GM19467 (cell line): Measurements from ENCODE around the gene SORL1.
"Not testable (repeated sequence)": the region's sequence is repeated elsewhere in the genome, so short reads cannot be mapped to it uniquely, and the experiment has no call there.

Experiments
- ATAC-seq: cut with Tn5 transposase; IDR thresholded peaks from one replicate; pipeline ENCODE4 v1.9.1; 2021; ENCODE audit warnings: mild to moderate bottlenecking, moderate library complexity; ENCODE audit not compliant: unreplicated experiment

Gene SORL1

DNA sequence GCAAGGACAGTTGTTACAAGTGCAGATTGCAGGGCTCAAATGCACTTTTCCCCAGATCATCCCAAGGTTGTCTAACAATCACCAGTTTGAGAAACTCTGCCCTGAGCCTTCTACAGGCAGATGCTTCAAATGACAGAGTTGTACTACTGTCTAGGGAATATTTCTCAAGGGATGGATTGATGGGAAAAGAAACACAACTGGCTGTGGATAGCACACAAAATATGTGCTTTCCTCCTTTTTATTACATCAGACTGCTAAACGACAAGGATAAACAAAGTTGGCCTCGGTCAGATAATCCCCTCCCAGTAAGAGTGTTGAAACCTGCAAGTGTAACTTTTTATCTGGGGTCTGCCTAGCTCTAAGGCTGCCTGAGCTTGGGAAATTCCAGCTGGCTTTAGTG is 47.3 kb downstream of the SORL1 start:
- no peak for ATAC-seq

DNA sequence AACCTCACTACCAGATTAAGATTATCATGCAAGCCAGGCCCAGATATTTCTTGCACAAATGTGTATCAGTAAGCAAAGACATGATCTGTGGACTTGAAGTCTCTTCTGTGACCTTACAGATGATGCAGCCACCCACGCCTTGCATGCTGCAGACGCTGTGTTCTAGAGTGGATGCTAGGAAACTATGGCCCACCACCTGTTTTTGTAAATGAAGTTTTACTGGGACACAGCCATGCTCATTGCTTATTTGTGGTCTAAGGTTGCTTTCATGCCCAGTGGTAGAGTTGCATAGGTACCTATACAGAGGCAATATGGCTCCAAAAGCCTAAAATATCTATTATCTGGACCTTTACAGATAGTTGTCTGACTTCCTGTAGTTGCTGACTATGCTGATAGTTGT is 48.2 kb downstream of the SORL1 start:
- ATAC-seq: no peak

DNA sequence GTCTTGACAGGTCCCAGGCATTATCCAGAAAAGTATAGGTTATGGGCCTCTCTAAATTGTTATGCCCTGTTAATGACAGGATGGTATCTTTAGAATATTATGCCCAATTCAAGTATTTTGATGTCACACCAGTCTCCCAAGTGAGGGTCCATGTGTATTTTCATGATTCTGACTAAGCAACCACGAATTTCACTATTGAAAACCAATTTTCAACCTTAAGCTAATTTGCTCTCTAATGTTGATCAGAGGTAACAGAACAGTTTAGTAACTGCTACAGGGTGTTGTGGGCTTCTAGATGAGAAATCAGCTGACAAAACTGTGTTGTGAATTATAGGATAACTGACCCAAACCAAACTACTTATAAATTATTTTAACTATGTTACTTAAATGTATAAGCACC is 48.6 kb downstream of the SORL1 start:
- no peak for ATAC-seq

DNA sequence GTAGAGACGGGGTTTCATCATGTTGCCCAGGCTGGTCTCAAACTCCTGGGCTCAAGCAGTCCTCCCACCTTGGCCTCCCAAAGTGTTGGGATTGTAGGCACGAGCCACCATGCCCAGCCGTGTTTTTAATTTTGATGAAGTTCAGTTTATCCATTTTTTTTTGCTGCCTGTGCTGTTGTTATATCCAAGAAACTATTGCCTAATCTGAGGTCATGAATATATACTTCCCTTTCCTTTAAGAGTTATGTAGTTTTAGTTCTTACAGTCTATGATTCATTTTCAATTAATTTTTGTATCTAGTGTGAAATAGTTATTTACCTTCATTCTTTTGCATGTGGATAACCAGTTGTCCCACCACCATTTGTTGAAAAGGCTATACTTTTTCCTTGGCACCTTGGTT is 50.9 kb downstream of the SORL1 start:
- no peak for ATAC-seq

DNA sequence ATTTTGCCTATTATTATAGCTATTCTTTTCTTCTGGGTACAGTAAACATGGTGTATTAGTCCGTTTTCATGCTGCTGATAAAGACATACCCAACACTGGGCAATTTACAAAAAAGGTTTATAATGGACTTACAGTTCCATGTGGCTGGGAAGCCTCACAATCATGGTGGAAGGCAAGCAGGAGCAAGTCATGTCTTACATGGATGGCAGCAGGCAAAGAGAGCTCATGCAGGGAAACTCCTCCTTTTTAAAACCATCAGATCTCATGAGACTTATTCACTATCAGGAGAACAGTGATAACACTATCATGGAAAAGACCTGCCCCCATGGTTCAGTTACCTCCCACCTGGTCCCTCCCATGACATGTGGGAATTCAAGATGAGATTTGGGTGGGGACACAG is 54.1 kb downstream of the SORL1 start:
- not testable (repeated sequence) for ATAC-seq

DNA sequence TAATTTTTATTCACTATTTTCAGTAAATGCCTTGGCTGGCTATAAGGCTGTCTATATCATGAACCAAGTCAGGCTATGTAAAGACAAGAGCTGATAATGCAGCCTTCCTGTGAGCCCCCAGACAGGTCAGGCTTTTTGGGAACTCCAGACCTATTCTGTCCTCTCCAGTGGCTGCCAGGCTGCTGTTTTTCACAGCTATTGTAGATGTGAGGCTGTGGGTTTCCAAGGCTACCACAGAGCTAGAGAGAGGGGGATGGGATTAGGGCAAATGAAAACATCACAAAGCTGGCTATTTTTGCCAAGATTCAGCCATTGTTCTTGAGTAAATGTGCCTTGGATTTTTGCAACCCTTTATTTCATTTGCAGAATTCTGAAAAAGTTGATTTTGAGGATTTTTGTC is 56.3 kb downstream of the SORL1 start:
- ATAC-seq: no peak

DNA sequence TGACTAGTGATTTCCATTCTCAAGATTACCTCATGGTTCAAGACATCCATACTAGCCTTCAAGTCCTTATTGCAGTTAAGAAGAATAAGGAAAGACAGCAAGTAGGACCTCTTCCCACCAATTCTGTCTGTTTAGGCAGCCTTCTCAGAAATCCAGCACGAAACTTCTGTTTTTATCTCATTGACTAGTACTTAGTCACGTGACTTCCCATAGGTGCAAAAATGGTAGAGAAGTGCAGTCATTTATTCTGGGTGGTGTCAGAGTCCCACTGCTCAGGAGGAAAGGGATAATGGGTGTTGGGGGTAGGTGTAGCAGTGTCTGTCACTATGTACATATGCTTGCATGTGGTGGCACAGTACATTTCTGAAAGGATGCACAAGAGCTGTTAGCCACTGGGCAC is 58.3 kb downstream of the SORL1 start:
- no peak for ATAC-seq

DNA sequence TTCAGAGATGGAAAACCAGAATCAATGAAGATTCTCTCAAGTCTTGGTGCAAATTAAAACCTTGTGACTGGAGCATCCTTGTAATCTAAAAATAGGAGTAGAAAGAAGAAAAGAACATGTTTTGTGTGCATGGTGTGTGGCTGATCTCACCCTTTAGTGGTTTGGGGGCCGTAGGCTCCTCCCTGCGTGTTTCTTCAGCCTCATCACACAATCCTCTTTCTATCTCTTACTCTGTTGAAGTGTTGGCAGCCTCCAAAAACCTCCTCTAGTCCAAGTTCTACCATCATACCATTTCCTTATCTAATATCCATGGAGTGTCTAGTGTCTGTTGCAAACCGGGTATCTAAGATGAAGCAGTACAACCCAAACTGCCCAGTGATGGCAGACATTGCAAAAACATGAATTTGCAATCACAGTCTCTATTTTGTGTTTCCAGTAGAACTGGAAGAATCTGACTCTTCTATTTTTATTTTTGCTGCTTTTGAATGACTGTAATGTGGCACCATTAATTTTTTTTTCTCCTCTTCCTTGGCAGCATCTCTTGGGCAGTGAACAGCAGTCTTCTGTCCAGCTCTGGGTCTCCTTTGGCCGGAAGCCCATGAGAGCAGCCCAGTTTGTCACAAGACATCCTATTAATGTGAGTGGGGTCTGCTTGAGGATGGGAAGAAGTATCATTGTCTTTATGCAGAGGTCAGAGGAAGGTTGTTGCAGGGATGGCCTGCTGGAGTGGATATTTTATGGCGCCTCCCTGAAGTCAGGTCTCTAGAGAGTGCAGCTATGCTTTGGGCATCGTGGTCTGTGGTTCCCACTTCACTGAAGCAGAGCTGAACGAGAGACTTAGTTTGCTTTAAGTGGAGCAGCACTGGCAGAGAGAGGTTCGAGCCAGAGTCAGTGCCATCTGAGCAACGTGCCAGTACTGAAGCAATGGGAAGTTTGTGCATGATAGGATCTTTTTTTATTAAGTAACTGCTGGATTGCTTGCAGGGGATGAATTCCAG is 60.7 kb downstream of the SORL1 start:
- no peak for ATAC-seq

DNA sequence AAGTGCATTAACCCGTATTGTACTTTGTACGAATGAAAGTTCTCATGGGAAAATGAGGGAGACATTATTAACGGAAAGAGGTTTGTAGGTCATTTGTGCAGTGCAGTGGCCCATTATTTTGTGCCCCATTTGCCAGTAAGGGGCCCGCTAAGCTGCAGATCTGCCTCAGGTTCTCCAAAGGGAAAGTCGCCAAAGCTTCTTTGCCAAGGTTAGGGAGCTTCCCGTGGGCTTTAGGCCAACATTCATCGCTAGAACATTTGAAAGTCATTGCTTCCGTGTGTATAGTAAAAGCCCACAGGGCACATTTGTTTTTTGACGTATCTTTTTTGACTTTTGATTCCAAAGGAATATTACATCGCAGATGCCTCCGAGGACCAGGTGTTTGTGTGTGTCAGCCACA is 61.7 kb downstream of the SORL1 start:
- no peak for ATAC-seq

DNA sequence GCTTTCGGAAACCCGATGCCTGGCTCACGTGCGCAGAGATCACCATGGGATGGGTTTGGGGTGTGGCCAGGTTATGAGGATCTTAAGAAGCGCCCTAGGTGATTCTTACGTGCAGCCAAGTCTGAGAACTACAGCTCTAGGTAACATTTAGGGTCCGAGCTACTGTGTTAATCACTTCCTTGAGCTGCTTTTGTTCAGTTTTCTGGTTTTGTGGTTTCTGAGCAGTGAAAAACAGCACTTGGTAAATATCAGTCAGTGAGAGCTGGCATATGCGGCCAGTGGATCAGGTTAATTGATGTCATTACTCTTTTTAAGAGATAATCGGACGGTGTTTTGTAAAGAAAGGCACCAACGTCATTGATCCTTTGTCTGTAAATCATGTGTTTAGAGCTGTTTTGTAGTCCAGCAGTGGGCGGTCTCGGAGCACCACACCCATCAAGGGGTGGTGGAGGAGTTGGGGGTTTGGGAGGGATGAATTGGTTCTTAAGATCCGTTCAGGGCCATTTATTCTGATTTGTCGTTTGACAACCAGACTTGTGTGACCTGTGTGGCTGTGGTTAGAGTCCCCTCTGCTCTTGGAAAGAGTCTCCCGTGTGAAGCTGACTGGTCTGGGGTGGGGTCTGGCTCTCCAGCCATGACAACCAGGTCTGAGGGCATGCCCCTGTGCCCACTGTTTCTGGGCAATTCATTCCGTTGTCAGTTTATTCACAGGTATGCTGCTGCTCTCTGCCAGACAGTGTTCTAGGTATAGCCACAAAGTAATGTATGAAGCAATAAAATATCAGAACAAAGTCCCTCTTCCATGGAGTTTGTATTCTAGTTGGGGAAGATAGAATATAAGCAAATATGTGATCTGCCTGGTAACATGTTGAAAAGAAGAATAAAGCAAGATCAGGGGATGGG is 62.6 kb downstream of the SORL1 start:
- ATAC-seq: no peak

DNA sequence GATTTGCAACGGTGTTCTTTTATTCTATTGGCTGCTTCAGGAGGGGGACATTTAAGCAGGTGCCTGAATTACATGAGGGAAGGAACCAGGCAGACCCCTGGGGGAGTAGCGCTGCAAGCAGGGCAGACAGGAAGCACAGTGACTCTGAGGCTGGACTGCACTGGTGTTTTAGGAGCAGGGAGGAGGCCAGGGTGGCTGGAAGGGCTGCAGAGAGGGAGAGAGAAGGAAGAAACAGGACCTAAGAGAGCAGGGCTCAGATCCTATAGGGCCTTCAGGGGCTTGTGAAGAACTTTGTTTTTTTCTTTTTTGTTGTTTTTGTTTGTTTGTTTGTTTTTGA is 63.2 kb downstream of the SORL1 start:
- no peak for ATAC-seq

DNA sequence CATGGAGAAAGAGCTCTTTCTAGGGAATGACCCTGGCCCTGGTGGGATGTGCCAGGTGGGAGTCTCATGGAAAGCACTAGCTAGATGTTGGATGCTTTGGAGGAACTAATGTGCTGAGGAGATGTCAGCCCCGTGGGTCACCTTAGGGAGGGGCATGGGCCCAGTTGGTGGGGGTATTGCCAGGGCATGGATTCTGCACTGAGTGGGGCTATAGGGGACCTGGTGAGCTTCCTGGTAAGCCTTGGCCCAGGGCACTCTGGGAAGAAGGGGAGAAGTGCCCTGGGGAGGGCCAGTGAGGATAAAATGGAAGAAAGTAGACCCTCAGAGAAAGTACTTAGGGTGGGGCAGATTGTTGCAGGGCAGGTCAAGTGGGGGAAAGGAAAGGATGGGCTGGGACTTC is 65.9 kb downstream of the SORL1 start:
- no peak for ATAC-seq

DNA sequence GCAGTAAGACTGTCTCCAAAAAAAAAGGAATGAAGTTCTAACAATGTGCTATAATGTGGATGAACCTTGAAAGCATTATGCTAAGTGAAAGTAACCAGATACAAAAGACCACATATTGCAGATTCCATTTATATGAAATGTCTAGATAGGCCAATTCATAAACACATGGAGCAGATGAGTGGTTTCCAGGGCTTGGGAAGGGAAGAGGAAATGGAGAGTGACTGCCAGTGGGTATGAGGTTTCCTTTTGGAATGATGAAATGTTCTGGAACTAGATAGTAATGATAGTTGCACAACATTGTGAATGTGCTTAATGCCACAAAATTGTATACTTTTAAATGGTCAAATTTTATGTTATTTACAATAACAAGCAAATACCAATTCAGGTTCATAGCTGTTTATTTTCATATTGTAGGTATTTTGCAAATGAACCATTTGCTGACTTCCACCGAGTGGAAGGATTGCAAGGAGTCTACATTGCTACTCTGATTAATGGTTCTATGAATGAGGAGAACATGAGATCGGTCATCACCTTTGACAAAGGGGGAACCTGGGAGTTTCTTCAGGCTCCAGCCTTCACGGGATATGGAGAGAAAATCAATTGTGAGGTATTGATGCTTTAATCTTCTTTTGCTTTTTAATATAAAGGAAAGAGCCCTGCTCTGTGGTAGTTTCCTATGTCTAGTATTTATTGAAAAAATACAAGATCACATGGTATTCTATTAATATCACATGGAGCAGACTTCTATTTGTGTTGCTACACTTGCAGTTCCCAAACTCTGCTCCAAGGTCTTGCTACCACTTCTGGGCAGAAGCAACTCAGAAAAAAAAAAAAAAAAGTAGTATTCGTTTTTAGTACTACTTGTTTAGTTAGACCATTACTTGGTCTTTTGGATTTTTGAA is 68.4 kb downstream of the SORL1 start:
- no peak for ATAC-seq

DNA sequence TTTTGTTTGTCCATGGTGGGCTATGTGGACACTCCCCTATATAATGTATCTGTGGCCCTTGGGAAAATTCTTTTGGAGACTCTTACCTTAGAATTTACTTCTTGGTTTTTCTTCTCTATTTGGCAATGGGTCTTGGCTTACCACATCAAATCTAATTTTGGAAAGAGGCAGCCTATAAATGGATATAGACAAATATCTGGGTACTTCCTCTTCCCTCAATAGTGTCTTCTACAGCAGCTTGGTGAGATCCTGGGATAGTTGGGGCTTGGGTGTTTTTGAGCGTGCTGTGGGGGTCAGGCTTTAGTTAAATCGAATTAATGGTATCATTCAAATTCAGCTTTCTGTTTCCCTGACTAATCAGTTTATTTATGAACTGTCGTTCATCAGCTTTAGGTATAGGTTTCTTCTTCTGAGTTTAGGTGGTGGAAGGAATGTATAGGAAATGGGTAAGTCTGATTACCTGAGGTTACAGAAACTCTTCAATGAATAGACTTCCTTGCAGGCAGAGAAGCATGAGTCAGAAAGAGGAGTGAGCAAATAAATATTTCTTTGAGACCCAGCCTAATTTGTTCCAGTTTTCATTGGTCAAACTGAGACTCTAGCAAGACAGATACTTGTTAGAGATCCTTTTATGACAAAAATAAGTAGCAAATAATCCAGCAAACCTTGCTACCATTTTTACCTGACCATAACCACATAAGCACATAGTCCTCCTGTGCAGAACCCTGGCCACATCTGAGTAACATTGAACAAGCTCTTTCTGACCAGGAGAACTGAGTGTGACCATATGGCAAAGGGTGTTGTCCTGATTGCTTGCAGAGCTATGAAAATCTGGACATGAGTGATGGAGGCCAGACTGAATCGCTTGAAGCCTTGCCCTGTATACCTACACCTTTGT is 69.3 kb downstream of the SORL1 start:
- ATAC-seq: no peak

DNA sequence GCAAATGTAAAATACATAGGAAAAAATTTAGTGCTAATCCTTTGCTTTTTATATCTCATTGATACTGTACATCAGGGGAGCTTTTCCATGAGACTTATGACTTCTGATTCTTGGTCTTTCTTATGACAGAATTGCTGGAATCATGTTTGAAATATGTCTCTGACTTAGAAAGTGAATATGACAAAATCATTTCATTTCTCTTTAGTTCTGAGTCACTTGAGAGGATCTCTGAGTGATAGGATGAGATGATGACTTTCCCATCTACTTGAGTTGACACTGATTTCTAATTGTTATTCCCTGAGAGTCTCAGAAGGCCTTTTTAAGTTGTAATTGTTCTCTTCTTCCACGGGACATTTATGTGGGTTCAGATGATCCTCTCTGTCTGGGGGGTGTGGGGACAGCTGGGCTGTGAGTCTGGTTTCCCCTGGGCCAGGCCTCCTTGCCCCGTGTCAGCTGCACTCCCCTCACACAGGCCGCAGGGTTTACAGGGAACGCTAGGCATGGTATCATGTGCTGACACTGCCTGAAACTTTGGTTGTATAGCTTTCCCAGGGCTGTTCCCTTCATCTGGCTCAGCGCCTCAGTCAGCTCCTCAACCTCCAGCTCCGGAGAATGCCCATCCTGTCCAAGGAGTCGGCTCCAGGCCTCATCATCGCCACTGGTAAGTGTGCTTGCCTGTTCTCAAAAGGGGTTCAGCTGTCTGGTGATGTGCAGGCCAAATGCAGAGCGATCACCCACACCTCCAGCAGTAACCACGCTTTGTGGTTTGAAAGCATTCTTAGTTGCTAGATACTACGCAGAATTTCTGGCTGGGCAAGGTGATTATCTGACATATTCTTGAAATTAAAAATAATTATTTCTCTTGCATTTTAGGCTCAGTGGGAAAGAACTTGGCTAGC is 70.2 kb downstream of the SORL1 start:
- ATAC-seq: no peak

DNA sequence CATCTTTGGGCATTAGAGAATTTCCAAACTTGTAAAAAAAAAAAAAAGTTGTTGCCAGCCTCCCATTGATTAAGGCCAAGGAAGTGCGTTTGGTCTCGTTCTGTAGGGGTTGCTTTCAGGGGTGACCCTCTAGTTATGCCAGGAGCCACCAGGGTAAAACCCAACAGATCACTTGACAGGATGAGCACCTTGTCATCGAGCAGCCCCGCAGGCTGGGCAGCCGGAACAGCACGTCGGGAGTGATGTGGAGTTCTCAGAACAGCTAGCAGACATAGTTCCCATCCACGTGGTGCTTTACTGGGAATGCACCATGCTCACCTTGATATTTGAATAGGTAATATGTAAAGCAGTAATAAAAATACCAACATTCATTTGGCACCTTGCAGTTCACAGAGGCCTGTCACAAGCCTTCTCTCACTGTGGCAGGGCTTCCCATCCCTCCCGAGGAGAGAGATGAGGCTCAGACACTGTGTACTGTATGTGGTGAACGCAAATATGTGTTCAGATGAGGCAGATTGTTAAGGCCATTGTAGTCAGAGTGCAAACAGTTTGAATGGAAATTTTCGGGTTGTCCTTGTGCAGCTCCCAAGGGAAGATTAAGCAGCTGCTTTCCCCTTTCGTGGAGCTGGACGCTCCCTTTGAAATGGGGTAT is 71.6 kb downstream of the SORL1 start:
- ATAC-seq: no peak

DNA sequence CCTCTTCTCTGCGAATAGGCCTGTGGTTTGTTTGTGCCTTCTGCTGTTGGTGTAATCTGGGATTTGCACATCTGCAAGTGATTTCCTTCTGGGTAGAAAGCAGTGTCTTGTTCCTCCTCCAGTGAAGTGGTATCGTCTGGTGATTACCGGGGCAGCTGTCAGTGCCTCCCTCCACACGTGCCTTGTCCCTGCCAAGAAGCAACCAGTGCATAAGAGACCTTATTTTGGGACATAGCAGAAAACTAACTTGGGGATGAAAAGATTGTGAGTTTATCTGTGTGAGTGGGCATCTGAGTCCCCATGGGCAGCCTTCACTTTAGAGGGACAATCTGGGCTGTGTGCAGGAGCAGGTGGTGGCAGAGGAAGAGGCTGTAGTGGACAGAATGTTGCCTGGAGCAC is 72.1 kb downstream of the SORL1 start:
- ATAC-seq: no peak

DNA sequence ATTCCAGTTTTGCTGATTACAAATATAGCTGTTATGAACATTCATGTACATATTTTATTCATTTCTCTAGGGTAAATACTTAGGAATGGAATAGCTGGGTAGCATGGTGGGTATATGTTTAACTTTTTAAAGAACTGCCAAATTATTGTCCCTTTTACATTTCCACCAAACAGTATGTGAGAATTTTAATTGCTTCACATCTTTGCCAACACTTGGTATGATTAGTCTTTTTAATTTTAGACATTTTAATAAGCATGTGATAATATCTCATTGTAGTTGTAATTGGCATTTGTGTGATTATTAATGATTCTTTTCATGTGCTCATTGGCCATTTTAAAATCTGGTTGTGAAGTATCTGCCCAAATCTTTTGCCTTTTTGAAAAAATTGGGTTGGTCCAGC is 73.3 kb downstream of the SORL1 start:
- no peak for ATAC-seq
